ENCODE data around the gene FCHO2. TPM values are rescaled to one million over a fixed set of nuclear protein-coding genes. Genes with fewer than 3 reads are reported as not detected.

The FCHO2 gene
- total and polyA plus RNA-seq, 2 of the 4 experiments (the other 2 are of a cell fraction): 6.1 to 23.5 TPM

DNA sequence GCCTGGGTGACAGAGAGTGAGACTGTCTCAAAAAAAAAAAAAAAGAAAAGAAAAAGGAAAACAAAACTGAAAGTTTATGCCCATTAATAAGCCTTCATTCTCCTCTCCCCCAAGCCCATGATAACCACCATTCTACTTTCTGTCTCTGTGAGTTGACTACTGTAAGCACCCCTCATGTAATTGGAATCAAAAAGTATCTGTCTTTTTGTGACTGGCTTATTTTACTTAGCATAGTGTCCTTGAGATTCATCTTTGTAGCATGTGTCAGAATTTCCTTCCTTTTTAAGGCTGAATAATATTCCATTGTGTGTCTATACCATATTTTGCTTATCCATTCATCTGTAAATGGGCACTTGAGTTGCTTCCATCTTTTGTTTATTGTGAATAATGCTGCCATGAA, 150.5 kb downstream of the FCHO2 start:
- no peaks in the 10 kb centered on the region for H3K79me1 ChIP-seq (ENCODE audit: low read depth in 1 of 2, low read length in 2 of 2)
- no peak overlapping the region for H3K18ac ChIP-seq (ENCODE audit: low read depth, low read length)
- TF ChIP-seq, protein P1, sequence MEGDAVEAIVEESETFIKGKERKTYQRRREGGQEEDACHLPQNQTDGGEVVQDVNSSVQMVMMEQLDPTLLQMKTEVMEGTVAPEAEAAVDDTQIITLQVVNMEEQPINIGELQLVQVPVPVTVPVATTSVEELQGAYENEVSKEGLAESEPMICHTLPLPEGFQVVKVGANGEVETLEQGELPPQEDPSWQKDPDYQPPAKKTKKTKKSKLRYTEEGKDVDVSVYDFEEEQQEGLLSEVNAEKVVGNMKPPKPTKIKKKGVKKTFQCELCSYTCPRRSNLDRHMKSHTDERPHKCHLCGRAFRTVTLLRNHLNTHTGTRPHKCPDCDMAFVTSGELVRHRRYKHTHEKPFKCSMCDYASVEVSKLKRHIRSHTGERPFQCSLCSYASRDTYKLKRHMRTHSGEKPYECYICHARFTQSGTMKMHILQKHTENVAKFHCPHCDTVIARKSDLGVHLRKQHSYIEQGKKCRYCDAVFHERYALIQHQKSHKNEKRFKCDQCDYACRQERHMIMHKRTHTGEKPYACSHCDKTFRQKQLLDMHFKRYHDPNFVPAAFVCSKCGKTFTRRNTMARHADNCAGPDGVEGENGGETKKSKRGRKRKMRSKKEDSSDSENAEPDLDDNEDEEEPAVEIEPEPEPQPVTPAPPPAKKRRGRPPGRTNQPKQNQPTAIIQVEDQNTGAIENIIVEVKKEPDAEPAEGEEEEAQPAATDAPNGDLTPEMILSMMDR (conservative IDR thresholded peaks at IDR 0.05; ENCODE audit: low read depth, low read length): no peak
- TF ChIP-seq, protein P2, sequence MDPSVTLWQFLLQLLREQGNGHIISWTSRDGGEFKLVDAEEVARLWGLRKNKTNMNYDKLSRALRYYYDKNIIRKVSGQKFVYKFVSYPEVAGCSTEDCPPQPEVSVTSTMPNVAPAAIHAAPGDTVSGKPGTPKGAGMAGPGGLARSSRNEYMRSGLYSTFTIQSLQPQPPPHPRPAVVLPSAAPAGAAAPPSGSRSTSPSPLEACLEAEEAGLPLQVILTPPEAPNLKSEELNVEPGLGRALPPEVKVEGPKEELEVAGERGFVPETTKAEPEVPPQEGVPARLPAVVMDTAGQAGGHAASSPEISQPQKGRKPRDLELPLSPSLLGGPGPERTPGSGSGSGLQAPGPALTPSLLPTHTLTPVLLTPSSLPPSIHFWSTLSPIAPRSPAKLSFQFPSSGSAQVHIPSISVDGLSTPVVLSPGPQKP (IDR thresholded peaks at IDR 0.05; ENCODE audit: borderline replicate concordance, low read depth, low read length): no peak
- TF ChIP-seq MXI1 (IDR thresholded peaks at IDR 0.05; ENCODE audit: borderline replicate concordance, low read depth, low read length) (no peak), MAFK (IDR thresholded peaks at IDR 0.05; ENCODE audit: low read depth, low read length) (no peak), BHLHE40 (IDR thresholded peaks at IDR 0.05; ENCODE audit: low read depth, low read length) (no peak), USF2 (IDR thresholded peaks at IDR 0.05; ENCODE audit: low read depth, low read length) (no peak), RCOR1 (IDR thresholded peaks at IDR 0.05; ENCODE audit: insufficient replicate concordance, low read length) (no peak), RFX5 (IDR thresholded peaks at IDR 0.05; ENCODE audit: low read depth, low read length) (no peak), FOS (IDR thresholded peaks at IDR 0.05; ENCODE audit: low read depth, low read length) (no peak), CEBPB (IDR thresholded peaks at IDR 0.05; ENCODE audit: low read depth, low read length) (no peak), SMC3 (IDR thresholded peaks at IDR 0.05; ENCODE audit: low read depth, low read length) (no peak), POLR2A (IDR thresholded peaks at IDR 0.05; ENCODE audit: low read depth, low read length) (no peak), NFE2L2 (IDR thresholded peaks at IDR 0.05; ENCODE audit: low read depth, low read length) (no peak), MAZ (IDR thresholded peaks at IDR 0.05; ENCODE audit: borderline replicate concordance, low read depth, low read length) (no peak), RAD21 (IDR thresholded peaks at IDR 0.05; ENCODE audit: low read length) (no peak), CHD1 (IDR thresholded peaks at IDR 0.05; ENCODE audit: low read depth, low read length) (no peak)
- in situ Hi-C loops (cut with MboI; ENCODE audit: low sequenced_read_pairs): no loop called here
- ATAC-seq (ENCODE audit: low read depth) (no peak), DNase-seq (no peak)
- intact Hi-C loops (cut with micrococcal nuclease): no loop called here
- no peak overlapping the region for H3K9ac ChIP-seq (ENCODE audit: low read depth, low read length)
- no peaks in the 10 kb centered on the region for H4K20me1 ChIP-seq (ENCODE audit: insufficient read depth, low read length)
- no peaks in the 10 kb centered on the region for H3K27me3 ChIP-seq (ENCODE audit: control insufficient read depth, insufficient read depth, low read length)
- no peak overlapping the region for H3K27ac ChIP-seq (ENCODE audit: insufficient read depth, low read length)
- no peak overlapping the region for H2BK120ac ChIP-seq (ENCODE audit: low read depth, low read length)
- H3K4ac ChIP-seq (ENCODE audit: low read depth, low read length): no peak overlapping the region
- H3K14ac ChIP-seq (replicated peaks; ENCODE audit: low read depth, low read length): no peak overlapping the region
- no peak overlapping the region for H2AK9ac ChIP-seq (replicated peaks; ENCODE audit: low read depth, low read length, poor library complexity)
- no peak overlapping the region for H3K4me3 ChIP-seq (ENCODE audit: insufficient read depth, low read depth, low read length)
- no peaks in the 10 kb centered on the region for H3K4me1 ChIP-seq (ENCODE audit: control insufficient read depth, insufficient read depth, low read length)
- dilution Hi-C loops (cut with HindIII; ENCODE audit: low sequenced_read_pairs, unreplicated experiment): no loop called here
- H4K91ac ChIP-seq (ENCODE audit: insufficient read depth, low read depth, low read length): no peak overlapping the region
- no peak overlapping the region for H2BK15ac ChIP-seq (ENCODE audit: low read depth, low read length)
- ChIA-PET CTCF (no interaction called here), POLR2A (ENCODE audit: unreplicated experiment) (no interaction called here)
- no peak overlapping the region for H2AFZ ChIP-seq (replicated peaks; ENCODE audit: low read length, poor library complexity)
- H4K8ac ChIP-seq (ENCODE audit: low read depth in 2 of 2, low read length in 2 of 2): no peak overlapping the region
- no TSS peak for BruUV-seq (replicated peaks)
- H2BK20ac ChIP-seq (ENCODE audit: low read depth, low read length): no peak overlapping the region
- H3K36me3 ChIP-seq (ENCODE audit: control insufficient read depth, insufficient read depth, low read length): no peaks in the 10 kb centered on the region
- H3K56ac ChIP-seq (ENCODE audit: extremely low read depth, insufficient read depth, low read length): no peak overlapping the region
- H2AK5ac ChIP-seq (ENCODE audit: low read depth, low read length): no peak overlapping the region
- no peak overlapping the region for H2BK5ac ChIP-seq (ENCODE audit: low read depth, low read length, poor library complexity, severe bottlenecking)
- H3K9me3 ChIP-seq (ENCODE audit: control insufficient read depth, insufficient read depth, low read length): no peaks in the 10 kb centered on the region
- H4K5ac ChIP-seq (ENCODE audit: low read depth, low read length): no peak overlapping the region
- H3K4me2 ChIP-seq (ENCODE audit: low read depth, low read length): no peak overlapping the region
- H3K9me1 ChIP-seq (ENCODE audit: insufficient read depth, low read length): no peaks in the 10 kb centered on the region
- H3K23ac ChIP-seq (ENCODE audit: low read depth, low read length): no peak overlapping the region

Measured in IMR-90 (cell line).